ENCODE data around the gene RPL32. TPM values are rescaled to one million over a fixed set of nuclear protein-coding genes. Genes with fewer than 3 reads are reported as not detected.

The RPL32 gene
- total RNA-seq, 1 experiment from 2014 or later: 2,015 TPM

GRCh38 chr3:12837295-12837986, 3.9 kb downstream of the RPL32 start:
- DNase-seq (ENCODE audit: low spot score): no peak
- in situ Hi-C loops (cut with HindIII; ENCODE audit: low sequenced_read_pairs): no loop called here

GRCh38 chr3:12835052-12835665, 6.2 kb downstream of the RPL32 start:
- DNase-seq (ENCODE audit: low spot score): no peak
- in situ Hi-C loops (cut with HindIII; ENCODE audit: low sequenced_read_pairs): no loop called here

GRCh38 chr3:12833222-12834161, 7.9 kb downstream of the RPL32 start:
- DNase-seq (ENCODE audit: low spot score): no peak

GRCh38 chr3:12832350-12833221, 8.8 kb downstream of the RPL32 start:
- DNase-seq (ENCODE audit: low spot score): no peak
- in situ Hi-C loops (cut with HindIII; ENCODE audit: low sequenced_read_pairs): no loop called here

More at GRCh38 chr3:12833222-12834161, 7.9 kb downstream of the RPL32 start:
- in situ Hi-C loops (cut with HindIII; ENCODE audit: low sequenced_read_pairs): no loop called here

GRCh38 chr3:12831301-12831866, 10.0 kb downstream of the RPL32 start:
- DNase-seq (ENCODE audit: low spot score): no peak
- in situ Hi-C loops (cut with HindIII; ENCODE audit: low sequenced_read_pairs): no loop called here

- in situ Hi-C loops (cut with HindIII; ENCODE audit: low sequenced_read_pairs): no loop called here
- no peak for DNase-seq (ENCODE audit: low spot score)
These were observed 10.6 kb downstream of the RPL32 start for GRCh38 chr3:12830785-12831156.

GRCh38 chr3:12829886-12830784, 11.2 kb downstream of the RPL32 start:
- in situ Hi-C loops (cut with HindIII; ENCODE audit: low sequenced_read_pairs): no loop called here
- DNase-seq (ENCODE audit: low spot score): no peak

- DNase-seq (ENCODE audit: low spot score): no peak
- in situ Hi-C loops (cut with HindIII; ENCODE audit: low sequenced_read_pairs): no loop called here
These were observed 12.0 kb downstream of the RPL32 start for GRCh38 chr3:12829404-12829803.

GRCh38 chr3:12828751-12829150, 12.6 kb downstream of the RPL32 start:
- in situ Hi-C loops (cut with HindIII; ENCODE audit: low sequenced_read_pairs): no loop called here
- DNase-seq (ENCODE audit: low spot score): no peak

GRCh38 chr3:12825156-12825555, 16.2 kb downstream of the RPL32 start:
- no peak for DNase-seq (ENCODE audit: low spot score)
- in situ Hi-C loops (cut with HindIII; ENCODE audit: low sequenced_read_pairs): no loop called here

GRCh38 chr3:12824299-12824698, 17.1 kb downstream of the RPL32 start:
- no peak for DNase-seq (ENCODE audit: low spot score)
- in situ Hi-C loops (cut with HindIII; ENCODE audit: low sequenced_read_pairs): no loop called here

GRCh38 chr3:12822725-12823373, 18.5 kb downstream of the RPL32 start:
- no peak for DNase-seq (ENCODE audit: low spot score)

GRCh38 chr3:12818773-12819172, 22.6 kb downstream of the RPL32 start:
- DNase-seq (ENCODE audit: low spot score): no peak
- in situ Hi-C loops (cut with HindIII; ENCODE audit: low sequenced_read_pairs): no loop called here

More at GRCh38 chr3:12822725-12823373, 18.5 kb downstream of the RPL32 start:
- in situ Hi-C loops (cut with HindIII; ENCODE audit: low sequenced_read_pairs): no loop called here

- in situ Hi-C loops (cut with HindIII; ENCODE audit: low sequenced_read_pairs): no loop called here
These were observed 23.1 kb downstream of the RPL32 start for GRCh38 chr3:12818273-12818672.

GRCh38 chr3:12817343-12817710, 24.0 kb downstream of the RPL32 start:
- DNase-seq (ENCODE audit: low spot score): no peak
- in situ Hi-C loops (cut with HindIII; ENCODE audit: low sequenced_read_pairs): no loop called here

More at GRCh38 chr3:12818273-12818672, 23.1 kb downstream of the RPL32 start:
- no peak for DNase-seq (ENCODE audit: low spot score)

GRCh38 chr3:12816521-12817342, 24.6 kb downstream of the RPL32 start:
- peak; percentile 79 for DNase-seq (ENCODE audit: low spot score)
- in situ Hi-C loops (cut with HindIII; ENCODE audit: low sequenced_read_pairs): no loop called here
